Measurements from ENCODE around the gene RCC1. TPM values are rescaled to one million over a fixed set of nuclear protein-coding genes. Genes with fewer than 3 reads are reported as not detected.
"Not testable (repeated sequence)": the region's sequence is repeated elsewhere in the genome, so short reads cannot be mapped to it uniquely, and the experiment has no call there.

The RCC1 gene
- total and polyA plus RNA-seq, 7 experiments from 2014 or later, result 9.8 to 60.7 (median 13.6) TPM

DNA sequence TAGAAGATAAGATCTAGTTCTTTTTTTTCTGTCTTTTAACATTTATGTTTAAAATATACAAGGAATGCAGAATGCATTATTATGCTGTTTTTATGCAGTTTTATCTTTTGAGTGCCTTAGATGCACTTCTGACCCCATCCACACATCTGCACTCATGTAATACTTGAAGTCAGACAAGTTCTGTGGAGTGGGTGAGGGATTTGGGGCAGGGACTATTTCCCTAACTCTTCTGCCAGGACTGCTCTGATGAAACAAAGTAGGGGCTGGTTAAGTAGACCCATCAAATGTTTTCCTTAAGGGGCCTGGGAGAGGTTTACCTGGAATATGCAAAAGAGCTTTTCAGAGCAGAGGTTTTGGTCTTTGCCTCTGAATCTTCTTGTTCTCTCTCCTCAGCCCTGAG lies 58.5 kb downstream of the RCC1 start:
- Mint-ChIP-seq H3K36me3 (peaks cover 5 to 30% (median 24%) of the 10 kb centered on the region in 5 donors), H3K4me1 (peaks cover 0 to 6% (median 0%) of the 10 kb centered on the region in 7 donors), H3K9me3 (no peaks in the 10 kb centered on the region), H3K27ac (no peak overlapping the region), H3K27me3 (no peaks in the 10 kb centered on the region), H3K4me3 (no peak overlapping the region)
- ChIA-PET POLR2A (interaction anchor here (1.3 to 2.9 kb wide), 2 partner anchors 11 to 17 kb away, joined by 3 to 23 read pairs; no protein-coding TSS in a partner anchor), CTCF (interaction anchor here (0.5 kb wide), 1 partner anchor 97 kb away, joined by 4 read pairs; no protein-coding TSS in a partner anchor)
- H3K4me1 ChIP-seq (ENCODE audit: control insufficient read depth in 2 of 2, insufficient read depth in 2 of 2, low read length in 2 of 2), result no peaks in the 10 kb centered on the region
- H3K36me3 ChIP-seq (ENCODE audit: control insufficient read depth in 2 of 3, insufficient read depth in 3 of 3, low read length in 3 of 3), result peaks cover 25 to 83% (median 27%) of the 10 kb centered on the region in 3 experiments
- H3K4me3 ChIP-seq (ENCODE audit: low read length), result no peak overlapping the region
- intact Hi-C loops (cut with micrococcal nuclease), result no loop called here
- DNase-seq, result no peak
- no peaks in the 10 kb centered on the region for H3K9me3 ChIP-seq (ENCODE audit: control insufficient read depth in 2 of 3, low read length in 3 of 3)
- no peaks in the 10 kb centered on the region for H3K27me3 ChIP-seq (ENCODE audit: control insufficient read depth in 2 of 2, insufficient read depth in 2 of 2, low read length in 2 of 2)
- no peak overlapping the region for H3K27ac ChIP-seq (ENCODE audit: low read depth, low read length)
- ATAC-seq, result no peak

DNA sequence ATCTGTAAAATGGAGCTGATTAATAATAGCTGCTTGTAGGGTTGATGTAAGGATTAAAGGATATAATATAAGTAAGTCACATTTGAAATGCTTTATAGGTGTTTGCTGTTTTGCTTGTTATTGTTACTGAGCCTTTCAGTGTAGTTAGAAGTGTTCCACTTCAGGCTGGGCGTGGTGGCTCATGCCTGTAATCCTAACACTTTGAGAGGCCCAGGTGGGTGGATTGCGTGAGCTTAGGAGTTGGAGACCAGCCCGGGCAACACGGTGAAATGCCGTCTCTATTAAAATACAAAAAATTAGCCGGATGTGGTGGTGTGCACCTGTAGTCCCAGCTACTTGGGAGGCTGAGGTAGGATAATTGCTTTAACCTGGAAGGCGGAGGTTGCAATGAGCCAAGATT lies 59.2 kb downstream of the RCC1 start:
- H3K4me1 ChIP-seq (ENCODE audit: control insufficient read depth in 2 of 2, insufficient read depth in 2 of 2, low read length in 2 of 2), result no peaks in the 10 kb centered on the region
- intact Hi-C loops (cut with micrococcal nuclease), result no loop called here
- CTCF ChIA-PET, result interaction anchor here (0.5 to 0.9 kb wide), 2 partner anchors 12 to 98 kb away, joined by 3 to 4 read pairs; no protein-coding TSS in a partner anchor
- H3K27ac Mint-ChIP-seq, result no peak overlapping the region
- no peaks in the 10 kb centered on the region for H3K9me3 Mint-ChIP-seq
- peaks cover 19 to 76% (median 27%) of the 10 kb centered on the region in 3 experiments for H3K36me3 ChIP-seq (ENCODE audit: control insufficient read depth in 2 of 3, insufficient read depth in 3 of 3, low read length in 3 of 3)
- no peak overlapping the region for H3K27ac ChIP-seq (ENCODE audit: low read depth, low read length)
- H3K36me3 Mint-ChIP-seq, result peaks cover 5 to 29% (median 24%) of the 10 kb centered on the region in 5 donors
- POLR2A ChIA-PET, result interaction anchor here (0.6 to 2.9 kb wide), 3 partner anchors 12 to 318 kb away, joined by 3 to 23 read pairs (median 3); no protein-coding TSS in a partner anchor
- DNase-seq, result no peak
- H3K4me3 ChIP-seq (ENCODE audit: low read length), result no peak overlapping the region
- peaks cover 0 to 6% (median 0%) of the 10 kb centered on the region in 7 donors for H3K4me1 Mint-ChIP-seq
- no peak for ATAC-seq
- H3K9me3 ChIP-seq (ENCODE audit: control insufficient read depth in 2 of 3, low read length in 3 of 3), result no peaks in the 10 kb centered on the region
- H3K27me3 ChIP-seq (ENCODE audit: control insufficient read depth in 2 of 2, insufficient read depth in 2 of 2, low read length in 2 of 2), result no peaks in the 10 kb centered on the region
- H3K4me3 Mint-ChIP-seq, result no peak overlapping the region
- no peaks in the 10 kb centered on the region for H3K27me3 Mint-ChIP-seq

DNA sequence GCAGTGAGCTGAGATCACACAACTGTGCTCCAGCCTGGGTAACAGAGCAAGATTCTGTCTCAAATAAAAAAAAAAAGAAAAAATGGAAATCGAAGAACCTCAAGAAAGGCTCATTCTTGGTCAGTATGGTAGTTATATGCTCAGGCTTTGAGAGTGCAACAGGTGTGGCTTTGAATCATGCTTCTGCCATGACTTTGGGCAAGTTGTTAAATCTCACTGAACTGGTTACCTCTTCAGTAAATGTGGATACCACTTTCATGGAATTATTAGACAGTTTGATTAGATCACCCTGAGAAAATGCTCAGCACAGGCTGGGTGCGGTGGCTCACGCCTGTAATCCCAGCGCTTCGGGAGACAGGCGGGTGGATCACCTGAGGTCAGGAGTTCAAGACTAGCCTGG lies 59.9 kb downstream of the RCC1 start:
- intact Hi-C loops (cut with micrococcal nuclease), result no loop called here
- Mint-ChIP-seq H3K9me3 (no peaks in the 10 kb centered on the region), H3K27me3 (no peaks in the 10 kb centered on the region), H3K4me3 (no peak overlapping the region), H3K27ac (no peak overlapping the region), H3K36me3 (peaks cover 5 to 32% (median 20%) of the 10 kb centered on the region in 5 donors), H3K4me1 (peaks cover 0 to 6% (median 0%) of the 10 kb centered on the region in 7 donors)
- Histone ChIP-seq H3K27me3 (ENCODE audit: control insufficient read depth in 2 of 2, insufficient read depth in 2 of 2, low read length in 2 of 2) (no peaks in the 10 kb centered on the region), H3K4me1 (ENCODE audit: control insufficient read depth in 2 of 2, insufficient read depth in 2 of 2, low read length in 2 of 2) (no peaks in the 10 kb centered on the region), H3K9me3 (ENCODE audit: control insufficient read depth in 2 of 3, low read length in 3 of 3) (no peaks in the 10 kb centered on the region), H3K36me3 (ENCODE audit: control insufficient read depth in 2 of 3, insufficient read depth in 3 of 3, low read length in 3 of 3) (peaks cover 14 to 72% (median 27%) of the 10 kb centered on the region in 3 experiments), H3K27ac (ENCODE audit: low read depth, low read length) (no peak overlapping the region), H3K4me3 (ENCODE audit: low read length) (no peak overlapping the region)
- ChIA-PET CTCF (interaction anchor here (0.9 kb wide), 1 partner anchor 11 kb away, joined by 3 read pairs; no protein-coding TSS in a partner anchor), POLR2A (interaction anchor here (2.9 kb wide), 1 partner anchor 16 kb away, joined by 23 read pairs; no protein-coding TSS in a partner anchor)
- ATAC-seq (no peak), DNase-seq (no peak)

GRCh38 chr1:28566931-28567330 lies 61.1 kb downstream of the RCC1 start:
- ChIA-PET POLR2A (interaction anchor here (0.6 to 3.7 kb wide), 3 partner anchors 13 to 260 kb away, joined by 3 to 15 read pairs (median 5); no protein-coding TSS in a partner anchor), CTCF (interaction anchor here (0.6 kb wide), 1 partner anchor 35 kb away, joined by 3 read pairs; no protein-coding TSS in a partner anchor)
- Histone ChIP-seq H3K9me3 (ENCODE audit: control insufficient read depth in 2 of 3, low read length in 3 of 3) (no peaks in the 10 kb centered on the region), H3K4me1 (ENCODE audit: control insufficient read depth in 2 of 2, insufficient read depth in 2 of 2, low read length in 2 of 2) (no peaks in the 10 kb centered on the region), H3K4me3 (ENCODE audit: low read length) (no peak overlapping the region), H3K36me3 (ENCODE audit: control insufficient read depth in 2 of 3, insufficient read depth in 3 of 3, low read length in 3 of 3) (peaks cover 13 to 72% (median 21%) of the 10 kb centered on the region in 3 experiments), H3K27ac (ENCODE audit: low read depth, low read length) (no peak overlapping the region), H3K27me3 (ENCODE audit: control insufficient read depth in 2 of 2, insufficient read depth in 2 of 2, low read length in 2 of 2) (no peaks in the 10 kb centered on the region)
- peak overlapping the region in 1 of 9 donors; percentile 39 for H3K27ac Mint-ChIP-seq
- DNase-seq (no peak), ATAC-seq (no peak)
- H3K4me3 Mint-ChIP-seq, result no peak overlapping the region
- H3K9me3 Mint-ChIP-seq, result no peaks in the 10 kb centered on the region
- intact Hi-C loops (cut with micrococcal nuclease), result no loop called here
- no peaks in the 10 kb centered on the region for H3K27me3 Mint-ChIP-seq
- peaks cover 5 to 32% (median 12%) of the 10 kb centered on the region in 5 donors for H3K36me3 Mint-ChIP-seq
- peaks cover 0 to 6% (median 0%) of the 10 kb centered on the region in 7 donors for H3K4me1 Mint-ChIP-seq

DNA sequence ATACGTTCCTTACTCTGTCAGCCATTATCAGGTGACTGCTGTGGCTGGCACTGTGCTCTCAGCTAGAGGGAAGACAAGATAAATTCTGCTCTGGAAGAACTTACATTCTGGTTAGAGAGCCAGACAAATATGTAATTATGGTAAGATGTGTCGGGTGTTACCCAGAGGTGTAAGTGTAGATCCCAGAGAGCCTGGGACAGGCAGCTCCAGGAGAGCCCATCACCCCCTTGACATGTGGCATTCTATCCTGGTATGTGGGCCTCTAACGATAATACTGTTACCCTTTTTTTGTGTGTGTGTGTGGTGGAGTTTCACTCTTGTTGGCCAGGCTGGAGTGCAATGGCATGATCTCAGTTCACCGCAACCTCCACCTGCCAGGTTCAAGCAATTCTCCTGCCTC lies 66.1 kb downstream of the RCC1 start:
- peaks cover 3 to 31% (median 14%) of the 10 kb centered on the region in 5 donors for H3K36me3 Mint-ChIP-seq

DNA sequence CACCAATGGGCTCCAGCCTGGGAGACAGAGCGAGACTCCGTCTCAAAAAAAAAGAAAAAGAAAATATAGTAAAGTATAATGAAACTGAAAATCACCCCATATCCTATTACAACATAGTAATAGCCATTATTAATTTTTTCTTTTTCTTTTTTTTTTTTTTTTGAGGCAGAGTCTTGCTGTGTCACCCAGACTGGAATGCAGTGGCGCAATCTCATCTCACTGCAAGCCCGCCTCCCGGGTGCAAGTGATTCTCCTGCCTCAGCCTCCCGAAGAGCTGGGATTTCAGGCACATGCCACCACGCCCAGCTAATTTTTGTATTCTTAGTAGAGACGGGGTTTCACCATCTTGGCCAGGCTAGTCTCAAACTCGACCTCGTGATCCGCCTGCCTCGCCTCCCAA lies 67.0 kb downstream of the RCC1 start:
- H3K9me3 Mint-ChIP-seq; H3K4me1 Mint-ChIP-seq; POLR2A ChIA-PET; H3K27me3 Mint-ChIP-seq; DNase-seq; H3K4me3 ChIP-seq (ENCODE audit: low read length); H3K27ac Mint-ChIP-seq; CTCF ChIA-PET; H3K4me3 Mint-ChIP-seq; intact Hi-C loops (cut with micrococcal nuclease); ATAC-seq; H3K4me1 ChIP-seq (ENCODE audit: control insufficient read depth in 2 of 2, insufficient read depth in 2 of 2, low read length in 2 of 2); H3K9me3 ChIP-seq (ENCODE audit: control insufficient read depth in 2 of 3, low read length in 3 of 3); H3K27me3 ChIP-seq (ENCODE audit: control insufficient read depth in 2 of 2, insufficient read depth in 2 of 2, low read length in 2 of 2); H3K27ac ChIP-seq (ENCODE audit: low read depth, low read length): not testable (repeated sequence)
- H3K36me3 ChIP-seq (ENCODE audit: control insufficient read depth in 2 of 3, insufficient read depth in 3 of 3, low read length in 3 of 3), result peaks cover 0 to 59% (median 9%) of the 10 kb centered on the region in 3 experiments
- peaks cover 0 to 36% (median 15%) of the 10 kb centered on the region in 5 donors for H3K36me3 Mint-ChIP-seq

More for the DNA sequence above, 66.1 kb downstream of the RCC1 start:
- no peaks in the 10 kb centered on the region for H3K27me3 Mint-ChIP-seq
- H3K4me1 Mint-ChIP-seq, result peaks cover 0 to 4% (median 0%) of the 10 kb centered on the region in 7 donors
- DNase-seq, result no peak
- intact Hi-C loops (cut with micrococcal nuclease), result no loop called here
- peak overlapping the region in 1 of 9 donors; percentile 32 for H3K27ac Mint-ChIP-seq
- no peaks in the 10 kb centered on the region for H3K9me3 Mint-ChIP-seq
- ChIA-PET CTCF (no interaction called here), POLR2A (interaction anchor here (1.0 to 2.6 kb wide), 3 partner anchors 9 to 313 kb away, joined by 3 to 15 read pairs (median 3); no protein-coding TSS in a partner anchor)
- ATAC-seq, result no peak
- no peak overlapping the region for H3K4me3 Mint-ChIP-seq
- Histone ChIP-seq H3K4me3 (ENCODE audit: low read length) (no peak overlapping the region), H3K36me3 (ENCODE audit: control insufficient read depth in 2 of 3, insufficient read depth in 3 of 3, low read length in 3 of 3) (peaks cover under 1 to 59% (median 5%) of the 10 kb centered on the region in 3 experiments), H3K9me3 (ENCODE audit: control insufficient read depth in 2 of 3, low read length in 3 of 3) (no peaks in the 10 kb centered on the region), H3K27me3 (ENCODE audit: control insufficient read depth in 2 of 2, insufficient read depth in 2 of 2, low read length in 2 of 2) (no peaks in the 10 kb centered on the region), H3K27ac (ENCODE audit: low read depth, low read length) (no peak overlapping the region), H3K4me1 (ENCODE audit: control insufficient read depth in 2 of 2, insufficient read depth in 2 of 2, low read length in 2 of 2) (no peaks in the 10 kb centered on the region)

Data from naive thymus-derived CD4-positive, alpha-beta T cell (primary cell).